Lower leg skin (tissue), 4 donors: ENCODE data around the gene DUSP9. TPM values are rescaled to one million over a fixed set of nuclear protein-coding genes. Genes with fewer than 3 reads are reported as not detected.

Experiments used
- DNase-seq, 2 donors: peaks; one replicate each; pipeline ENCODE4 v3.0.0-alpha.2; 2019; ENCODE audit warnings: low spot score in 2 of 2
- H3K4me3 ChIP-seq: fragments of 200-600 bp; sonication (generic); 2 replicates; pipeline ENCODE4 v1.5.1; 2017; ENCODE audit warnings: mild to moderate bottlenecking, low read depth; ENCODE audit not compliant: poor library complexity, severe bottlenecking
- POLR2A ChIP-seq, 2 donors: fragments of 450-650 bp; IDR thresholded peaks; one replicate each; pipeline ENCODE4 v1.6.1; 2016 to 2017; ENCODE audit warnings: antibody characterized with exemption in 2 of 2, mild to moderate bottlenecking in 1 of 2, moderate library complexity in 1 of 2
- WGBS, 2 donors: methylation state at CpG; one replicate each; pipeline ENCODE4 v1.1.5; 2018; 5-methylcytosine and 5-hydroxymethylcytosine counted together
- intact Hi-C: fragments of 100-400 bp; cut with DNase I; formaldehyde crosslinking; loops from one replicate; pipeline ENCODE4 v1.15.0; 2023; ENCODE audit warnings: low total_unique reads
- total RNA-seq, 4 donors: library from RNA; depleted of rRNA; stranded (reverse); fragments of >200 nt; gene quantifications; one replicate each; pipeline ENCODE4 v1.1.0, GENCODE V29; 2016
- TF ChIP-seq, protein P1 (sequence below), 3 donors: fragments of 450-650 bp; IDR thresholded peaks; one replicate each; pipeline ENCODE4 v1.5.1; 2016; ENCODE audit warnings: antibody characterized with exemption in 3 of 3, mild to moderate bottlenecking in 3 of 3, moderate library complexity in 2 of 3

DUSP9 gene, protein sequence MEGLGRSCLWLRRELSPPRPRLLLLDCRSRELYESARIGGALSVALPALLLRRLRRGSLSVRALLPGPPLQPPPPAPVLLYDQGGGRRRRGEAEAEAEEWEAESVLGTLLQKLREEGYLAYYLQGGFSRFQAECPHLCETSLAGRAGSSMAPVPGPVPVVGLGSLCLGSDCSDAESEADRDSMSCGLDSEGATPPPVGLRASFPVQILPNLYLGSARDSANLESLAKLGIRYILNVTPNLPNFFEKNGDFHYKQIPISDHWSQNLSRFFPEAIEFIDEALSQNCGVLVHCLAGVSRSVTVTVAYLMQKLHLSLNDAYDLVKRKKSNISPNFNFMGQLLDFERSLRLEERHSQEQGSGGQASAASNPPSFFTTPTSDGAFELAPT
- total RNA-seq = under 1 TPM in 2 of 4 donors, not detected in 2; 0.13 to 0.20 TPM

- intact Hi-C loops = no loop called here
- 4 to 31% methylated on average over 9 to 18 of the region's 53 CpGs for WGBS, 2 donors
- DNase-seq = peak in 1 of 2 donors; percentile 60
- H3K4me3 ChIP-seq = no peak within 1 kb of the TSS
- TF ChIP-seq, protein P1, sequence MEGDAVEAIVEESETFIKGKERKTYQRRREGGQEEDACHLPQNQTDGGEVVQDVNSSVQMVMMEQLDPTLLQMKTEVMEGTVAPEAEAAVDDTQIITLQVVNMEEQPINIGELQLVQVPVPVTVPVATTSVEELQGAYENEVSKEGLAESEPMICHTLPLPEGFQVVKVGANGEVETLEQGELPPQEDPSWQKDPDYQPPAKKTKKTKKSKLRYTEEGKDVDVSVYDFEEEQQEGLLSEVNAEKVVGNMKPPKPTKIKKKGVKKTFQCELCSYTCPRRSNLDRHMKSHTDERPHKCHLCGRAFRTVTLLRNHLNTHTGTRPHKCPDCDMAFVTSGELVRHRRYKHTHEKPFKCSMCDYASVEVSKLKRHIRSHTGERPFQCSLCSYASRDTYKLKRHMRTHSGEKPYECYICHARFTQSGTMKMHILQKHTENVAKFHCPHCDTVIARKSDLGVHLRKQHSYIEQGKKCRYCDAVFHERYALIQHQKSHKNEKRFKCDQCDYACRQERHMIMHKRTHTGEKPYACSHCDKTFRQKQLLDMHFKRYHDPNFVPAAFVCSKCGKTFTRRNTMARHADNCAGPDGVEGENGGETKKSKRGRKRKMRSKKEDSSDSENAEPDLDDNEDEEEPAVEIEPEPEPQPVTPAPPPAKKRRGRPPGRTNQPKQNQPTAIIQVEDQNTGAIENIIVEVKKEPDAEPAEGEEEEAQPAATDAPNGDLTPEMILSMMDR (IDR thresholded peaks at IDR 0.05) = peak in 1 of 3 donors; percentile 37
- TF ChIP-seq POLR2A (IDR thresholded peaks at IDR 0.05) = no peak
Measured at GRCh38 chrX:153646620-153647373, at the start of gene DUSP9. TSS of gene DUSP9 (plus strand) at chrX:153647203. CDS start at chrX:153647954, 751 bp downstream.

- peak within 1 kb of the TSS; percentile 45 for H3K4me3 ChIP-seq
- WGBS, 2 donors = 0 to 41% methylated on average over 9 to 47 of the region's 79 CpGs
- DNase-seq = no peak
- no peak for TF ChIP-seq POLR2A (IDR thresholded peaks at IDR 0.05)
- TF ChIP-seq, protein P1 (IDR thresholded peaks at IDR 0.05) = no peak
- intact Hi-C loops = no loop called here
Measured at GRCh38 chrX:153598541-153599191, 48.3 kb upstream of the DUSP9 start, which contains the start of gene CCNQ. TSS of gene CCNQ (minus strand) at chrX:153599139. CDS start at chrX:153599073, 66 bp downstream.

DNA sequence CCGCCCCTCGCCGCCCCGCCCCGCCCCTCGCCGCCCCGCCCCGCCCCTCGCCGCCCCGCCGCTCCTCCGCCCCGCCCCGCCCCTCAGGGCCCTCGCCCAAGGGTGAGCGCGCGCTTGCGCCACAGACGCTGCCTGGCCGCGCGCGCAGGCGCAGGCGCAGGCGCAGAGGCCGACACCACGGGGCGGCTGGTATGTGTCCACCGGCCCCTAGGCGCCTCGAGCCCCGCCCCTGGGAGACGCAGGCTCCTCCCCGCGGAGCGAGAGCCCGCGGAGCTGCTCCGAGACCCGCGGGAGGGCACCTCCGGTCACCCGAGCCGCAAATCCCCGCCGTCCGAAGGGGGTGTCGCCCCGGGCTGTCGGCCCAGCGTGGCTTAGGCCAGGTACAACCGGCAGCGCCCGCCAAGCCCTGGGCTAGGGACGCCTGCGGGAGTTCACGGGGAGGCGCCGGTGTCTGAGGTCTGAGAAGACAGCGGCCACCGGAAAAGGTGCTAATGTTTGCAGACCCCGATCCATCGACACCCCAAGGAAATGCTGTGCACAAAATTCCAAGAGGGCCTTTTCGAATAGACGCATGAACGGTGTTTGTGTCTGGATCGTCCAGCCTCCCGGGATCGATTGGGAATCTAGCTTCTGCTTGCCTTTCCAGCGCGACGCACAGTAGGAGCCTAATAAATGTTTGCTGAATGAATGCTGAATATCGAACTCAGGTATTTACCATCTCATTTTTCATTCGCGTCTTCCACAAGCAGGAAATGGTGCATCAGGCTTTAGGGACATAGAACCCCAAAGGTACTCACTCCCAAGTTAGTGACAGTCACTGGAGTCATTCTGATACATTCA is 47.6 kb upstream of the DUSP9 start:
- 0 to 34% methylated on average over 3 to 19 of the region's 79 CpGs for WGBS, 2 donors
- no peak for TF ChIP-seq POLR2A (IDR thresholded peaks at IDR 0.05)
- TF ChIP-seq, protein P1 (IDR thresholded peaks at IDR 0.05) = no peak
- peak overlapping the region; percentile 45 for H3K4me3 ChIP-seq
- DNase-seq = peak; percentile 69 to 96
- intact Hi-C loops = no loop called here

DNA sequence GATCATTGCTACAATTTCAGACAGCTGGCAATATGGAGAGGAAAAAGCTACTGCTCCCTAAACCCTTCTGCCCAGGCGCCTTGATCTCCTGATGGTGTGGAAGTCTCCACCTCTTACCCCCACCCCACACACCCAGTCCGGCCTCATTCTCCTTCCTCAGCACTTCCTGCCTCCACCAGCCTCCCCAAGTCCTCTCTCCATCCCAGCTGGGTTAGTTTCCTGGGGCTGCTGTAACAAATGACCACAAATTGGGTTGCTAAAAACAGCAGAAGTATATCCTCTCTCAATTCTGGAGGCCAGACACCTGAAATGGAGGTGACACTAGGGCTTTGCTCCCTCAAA is 47.0 kb upstream of the DUSP9 start:
- WGBS, 2 donors = 8 to 44% methylated on average over 2 of the region's 2 CpGs
- DNase-seq = no peak
- intact Hi-C loops = no loop called here
- TF ChIP-seq POLR2A (IDR thresholded peaks at IDR 0.05) = no peak
- TF ChIP-seq, protein P1 (IDR thresholded peaks at IDR 0.05) = no peak
- no peak overlapping the region for H3K4me3 ChIP-seq

- no peak for DNase-seq
- intact Hi-C loops = no loop called here
- TF ChIP-seq POLR2A (IDR thresholded peaks at IDR 0.05) = no peak
- TF ChIP-seq, protein P1 (IDR thresholded peaks at IDR 0.05) = no peak
- H3K4me3 ChIP-seq = no peak overlapping the region
- 67% methylated on average over 4 of the region's 7 CpGs; no CpG with 5 or more reads in 1 of the 2 donors for WGBS, 2 donors
Measured at GRCh38 chrX:153600921-153601320, 46.1 kb upstream of the DUSP9 start.
